Erythroblast (primary cell): Measurements from ENCODE around the gene AMBN.

Source experiments
- GATA1 ChIP-seq: IDR thresholded peaks from 2 replicates; pipeline ENCODE4 v1.6.1; 2011; ENCODE audit warnings: low read depth, mild to moderate bottlenecking, control low read depth, low read length, moderate library complexity
- POLR2A ChIP-seq: IDR thresholded peaks from 2 replicates; pipeline ENCODE4 v1.6.1; 2011; ENCODE audit warnings: mild to moderate bottlenecking, low read length

GRCh38 chr4:70637239-70637913 lies 45.3 kb downstream of the AMBN start:
- TF ChIP-seq POLR2A (no peak), GATA1 (no peak)
